ENCODE measurements around the gene CACNG7.

The CACNG7 gene

DNA sequence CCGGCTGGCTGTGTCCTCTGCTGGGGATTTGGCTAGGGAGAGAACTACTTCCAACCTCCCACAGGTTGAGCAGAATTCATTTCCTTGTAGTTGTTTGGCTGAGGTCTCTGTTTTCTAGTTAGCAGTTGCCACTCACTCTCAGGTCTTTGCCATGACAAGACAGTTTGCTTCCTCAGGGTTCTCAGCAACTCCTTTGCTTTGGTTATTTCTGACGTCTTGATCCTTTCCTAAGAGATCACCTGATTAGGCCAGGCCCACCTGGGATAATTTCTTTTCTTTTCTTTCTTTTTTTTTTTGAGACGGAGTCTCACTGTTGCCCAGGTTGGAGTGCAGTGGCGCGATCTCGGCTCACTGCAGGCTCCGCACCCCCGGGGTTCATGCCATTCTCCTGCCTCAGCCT lies 44.3 kb downstream of the CACNG7 start:
- Histone ChIP-seq H3K36me3 (ENCODE audit: control insufficient read depth in 2 of 2, insufficient read depth in 2 of 2, low read length in 2 of 2) (no peaks in the 10 kb centered on the region), H3K9me3 (ENCODE audit: control insufficient read depth in 2 of 2, low read length in 2 of 2) (no peaks in the 10 kb centered on the region), H3K4me3 (ENCODE audit: low read length in 2 of 2) (no peak overlapping the region), H3K27ac (ENCODE audit: low read length) (no peak overlapping the region), H3K27me3 (ENCODE audit: control insufficient read depth in 1 of 2, insufficient read depth in 2 of 2, low read length in 2 of 2) (peaks cover 12 to 23% of the 10 kb centered on the region in 2 donors), H3K4me1 (ENCODE audit: control insufficient read depth, insufficient read depth, low read length) (no peaks in the 10 kb centered on the region), H3K9ac (ENCODE audit: low read length in 2 of 2) (no peak overlapping the region)

DNA sequence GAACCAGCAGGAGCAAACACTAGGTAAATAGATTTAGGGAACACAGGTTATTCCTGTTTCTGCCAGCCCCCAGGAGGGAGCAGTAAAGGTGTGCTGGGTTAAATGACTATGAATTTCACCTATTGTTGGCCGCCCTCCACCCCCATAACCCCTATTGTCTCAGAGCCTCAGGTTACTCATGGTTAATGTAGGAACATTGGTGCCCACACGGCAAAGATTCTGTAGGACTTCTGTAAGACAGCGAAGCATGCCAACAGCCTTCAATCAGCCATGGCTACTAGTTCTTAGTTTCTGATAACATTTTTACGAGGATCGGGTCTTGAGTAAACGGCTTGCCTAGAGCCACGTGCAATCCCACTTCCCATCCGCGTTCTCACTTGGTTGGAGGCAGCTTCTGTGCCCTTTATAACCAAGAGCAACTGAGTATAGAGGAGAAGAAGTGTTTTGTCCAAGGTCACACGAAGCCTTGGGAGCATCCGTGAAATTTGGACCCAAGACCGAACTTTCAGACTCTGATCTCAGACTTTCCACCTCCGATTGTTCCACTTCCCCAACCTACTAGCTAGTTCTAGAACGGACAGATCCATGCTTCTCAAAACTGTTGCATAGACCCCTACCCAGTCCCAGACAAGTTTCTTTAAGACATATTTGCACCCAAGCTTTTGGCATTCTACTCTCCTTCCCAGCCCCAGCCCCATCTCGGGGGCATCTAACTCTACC lies 48.5 kb downstream of the CACNG7 start:
- Histone ChIP-seq H3K4me3 (ENCODE audit: low read length in 2 of 2) (no peak overlapping the region), H3K9ac (ENCODE audit: low read length in 2 of 2) (no peak overlapping the region), H3K27ac (ENCODE audit: low read length) (no peak overlapping the region), H3K4me1 (ENCODE audit: control insufficient read depth, insufficient read depth, low read length) (peaks cover 2% of the 10 kb centered on the region), H3K9me3 (ENCODE audit: control insufficient read depth in 2 of 2, low read length in 2 of 2) (no peaks in the 10 kb centered on the region), H3K27me3 (ENCODE audit: control insufficient read depth in 1 of 2, insufficient read depth in 2 of 2, low read length in 2 of 2) (peaks cover 22 to 50% of the 10 kb centered on the region in 2 donors), H3K36me3 (ENCODE audit: control insufficient read depth in 2 of 2, insufficient read depth in 2 of 2, low read length in 2 of 2) (no peaks in the 10 kb centered on the region)

DNA sequence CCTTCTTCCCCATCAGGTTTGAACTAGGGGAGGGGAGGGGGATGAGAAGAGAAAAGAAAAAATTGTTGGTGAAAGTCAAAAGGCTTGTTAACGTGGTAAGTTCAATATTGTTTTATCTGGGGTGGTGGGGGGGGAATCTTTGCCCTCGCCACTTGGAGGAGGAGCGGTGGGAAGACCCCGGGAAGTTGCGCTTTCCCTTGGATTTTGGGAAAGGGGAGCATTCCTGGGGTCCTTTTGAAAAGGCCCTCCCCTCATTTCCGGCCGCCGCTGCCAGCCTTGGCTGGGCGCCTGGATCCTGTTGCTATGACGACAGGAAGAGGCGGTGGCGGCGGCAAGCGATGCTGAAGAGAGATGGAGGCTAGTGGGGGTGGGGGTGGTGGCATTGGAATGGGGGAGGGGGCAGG lies 49.1 kb downstream of the CACNG7 start:
- Histone ChIP-seq H3K27me3 (ENCODE audit: control insufficient read depth in 1 of 2, insufficient read depth in 2 of 2, low read length in 2 of 2) (peaks cover 22 to 49% of the 10 kb centered on the region in 2 donors), H3K4me3 (ENCODE audit: low read length in 2 of 2) (no peak overlapping the region), H3K36me3 (ENCODE audit: control insufficient read depth in 2 of 2, insufficient read depth in 2 of 2, low read length in 2 of 2) (no peaks in the 10 kb centered on the region), H3K9me3 (ENCODE audit: control insufficient read depth in 2 of 2, low read length in 2 of 2) (no peaks in the 10 kb centered on the region), H3K27ac (ENCODE audit: low read length) (no peak overlapping the region), H3K4me1 (ENCODE audit: control insufficient read depth, insufficient read depth, low read length) (peaks cover 2% of the 10 kb centered on the region), H3K9ac (ENCODE audit: low read length in 2 of 2) (no peak overlapping the region)

DNA sequence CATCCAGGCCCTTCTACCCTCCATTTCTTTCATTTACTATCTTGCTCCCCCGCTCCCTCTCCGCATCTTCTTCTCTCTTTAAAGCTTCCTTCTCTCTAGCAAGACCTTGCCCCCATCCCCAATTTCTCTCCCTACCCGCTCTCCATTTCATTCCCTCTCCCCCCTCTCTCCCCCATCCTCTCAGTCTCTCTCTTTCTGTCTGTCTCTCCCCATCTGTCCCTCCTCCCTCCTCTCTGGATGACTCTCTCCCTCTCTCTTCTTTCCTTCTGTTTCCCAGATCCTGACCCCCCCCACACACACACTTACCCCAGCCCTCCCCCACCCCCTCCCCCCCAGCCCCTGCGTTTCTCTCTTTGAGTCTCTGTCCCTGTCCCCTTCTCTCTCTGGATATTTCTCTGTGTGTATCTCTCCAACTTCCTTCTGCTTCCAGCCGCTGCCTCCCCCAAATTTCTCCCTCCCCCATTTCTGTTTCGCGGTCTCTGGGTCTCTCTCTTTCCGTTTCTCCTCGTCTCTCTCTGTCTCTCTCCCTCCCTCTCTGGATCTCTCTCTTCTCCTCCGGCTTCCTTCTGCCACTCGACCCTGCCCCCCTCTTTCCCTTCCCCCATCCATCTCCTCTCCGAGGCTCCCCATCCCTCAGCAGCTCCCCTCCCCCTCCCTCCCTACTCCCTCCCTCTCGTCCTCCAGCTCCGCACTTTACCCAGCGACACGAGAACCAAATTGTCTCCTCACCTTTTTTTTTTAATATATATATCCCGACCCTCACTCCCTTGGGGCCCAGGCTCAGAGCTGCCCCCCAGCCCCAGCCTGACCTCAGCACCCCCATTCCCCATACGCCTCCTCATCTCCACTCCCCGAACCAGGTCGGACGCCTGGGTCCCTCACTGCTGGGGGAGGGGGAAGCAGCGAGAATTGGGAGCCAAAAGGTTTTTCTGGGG lies 50.0 kb downstream of the CACNG7 start:
- peaks cover 2% of the 10 kb centered on the region for H3K4me1 ChIP-seq (ENCODE audit: control insufficient read depth, insufficient read depth, low read length)
- H3K9me3 ChIP-seq (ENCODE audit: control insufficient read depth in 2 of 2, low read length in 2 of 2) = no peaks in the 10 kb centered on the region
- no peak overlapping the region for H3K27ac ChIP-seq (ENCODE audit: low read length)
- H3K4me3 ChIP-seq (ENCODE audit: low read length in 2 of 2) = no peak overlapping the region
- H3K36me3 ChIP-seq (ENCODE audit: control insufficient read depth in 2 of 2, insufficient read depth in 2 of 2, low read length in 2 of 2) = no peaks in the 10 kb centered on the region
- H3K27me3 ChIP-seq (ENCODE audit: control insufficient read depth in 1 of 2, insufficient read depth in 2 of 2, low read length in 2 of 2) = peaks cover 28 to 48% of the 10 kb centered on the region in 2 donors
- H3K9ac ChIP-seq (ENCODE audit: low read length in 2 of 2) = no peak overlapping the region

DNA sequence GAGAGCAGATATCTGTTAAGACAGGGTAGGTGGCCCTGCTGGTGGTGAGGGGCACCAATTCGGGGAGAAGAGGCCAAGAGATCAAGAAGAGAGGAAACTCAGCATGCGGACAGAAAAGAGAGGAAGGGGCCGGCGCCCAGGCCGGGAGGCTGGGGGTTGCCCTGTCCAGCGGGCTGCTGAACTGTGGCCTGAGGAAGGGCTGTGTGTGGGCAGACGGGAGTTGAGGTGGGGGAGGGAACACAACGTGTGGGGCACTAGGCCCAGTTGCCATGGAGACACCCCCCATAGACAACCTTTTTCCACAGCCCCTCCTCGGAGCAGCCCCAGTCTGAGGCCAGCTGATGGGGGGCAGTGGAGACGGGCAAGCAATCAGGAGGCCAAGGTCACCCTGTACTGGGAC lies 51.1 kb downstream of the CACNG7 start:
- H3K27ac ChIP-seq (ENCODE audit: low read length) = no peak overlapping the region
- H3K27me3 ChIP-seq (ENCODE audit: control insufficient read depth in 1 of 2, insufficient read depth in 2 of 2, low read length in 2 of 2) = peaks cover 34 to 50% of the 10 kb centered on the region in 2 donors
- H3K9me3 ChIP-seq (ENCODE audit: control insufficient read depth in 2 of 2, low read length in 2 of 2) = no peaks in the 10 kb centered on the region
- no peak overlapping the region for H3K9ac ChIP-seq (ENCODE audit: low read length in 2 of 2)
- peaks cover 2% of the 10 kb centered on the region for H3K4me1 ChIP-seq (ENCODE audit: control insufficient read depth, insufficient read depth, low read length)
- H3K4me3 ChIP-seq (ENCODE audit: low read length in 2 of 2) = no peak overlapping the region
- no peaks in the 10 kb centered on the region for H3K36me3 ChIP-seq (ENCODE audit: control insufficient read depth in 2 of 2, insufficient read depth in 2 of 2, low read length in 2 of 2)

DNA sequence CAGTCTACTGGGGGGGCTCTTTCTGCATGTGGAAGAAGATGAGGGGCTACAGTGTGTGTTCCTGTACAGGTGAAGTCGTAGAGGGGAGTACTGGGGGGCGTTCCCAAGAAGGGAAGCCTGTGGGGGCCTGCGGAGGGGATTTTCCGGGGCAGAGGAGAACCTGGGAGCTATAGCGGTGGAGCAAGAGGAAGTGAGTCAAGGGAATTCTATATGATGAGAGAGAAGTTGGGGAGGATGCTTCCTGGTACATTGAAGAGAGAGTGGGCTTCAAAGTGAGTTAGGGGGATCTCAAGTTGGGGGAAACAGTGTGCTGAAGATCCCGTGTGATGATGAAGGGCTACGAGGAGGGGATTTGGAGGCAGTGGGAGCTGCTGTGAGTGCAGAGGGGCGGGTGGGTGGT lies 51.8 kb downstream of the CACNG7 start:
- H3K4me3 ChIP-seq (ENCODE audit: low read length in 2 of 2) = no peak overlapping the region
- H3K27me3 ChIP-seq (ENCODE audit: control insufficient read depth in 1 of 2, insufficient read depth in 2 of 2, low read length in 2 of 2) = peaks cover 36 to 50% of the 10 kb centered on the region in 2 donors
- peaks cover 2% of the 10 kb centered on the region for H3K4me1 ChIP-seq (ENCODE audit: control insufficient read depth, insufficient read depth, low read length)
- no peak overlapping the region for H3K9ac ChIP-seq (ENCODE audit: low read length in 2 of 2)
- no peaks in the 10 kb centered on the region for H3K9me3 ChIP-seq (ENCODE audit: control insufficient read depth in 2 of 2, low read length in 2 of 2)
- no peaks in the 10 kb centered on the region for H3K36me3 ChIP-seq (ENCODE audit: control insufficient read depth in 2 of 2, insufficient read depth in 2 of 2, low read length in 2 of 2)
- H3K27ac ChIP-seq (ENCODE audit: low read length) = no peak overlapping the region

DNA sequence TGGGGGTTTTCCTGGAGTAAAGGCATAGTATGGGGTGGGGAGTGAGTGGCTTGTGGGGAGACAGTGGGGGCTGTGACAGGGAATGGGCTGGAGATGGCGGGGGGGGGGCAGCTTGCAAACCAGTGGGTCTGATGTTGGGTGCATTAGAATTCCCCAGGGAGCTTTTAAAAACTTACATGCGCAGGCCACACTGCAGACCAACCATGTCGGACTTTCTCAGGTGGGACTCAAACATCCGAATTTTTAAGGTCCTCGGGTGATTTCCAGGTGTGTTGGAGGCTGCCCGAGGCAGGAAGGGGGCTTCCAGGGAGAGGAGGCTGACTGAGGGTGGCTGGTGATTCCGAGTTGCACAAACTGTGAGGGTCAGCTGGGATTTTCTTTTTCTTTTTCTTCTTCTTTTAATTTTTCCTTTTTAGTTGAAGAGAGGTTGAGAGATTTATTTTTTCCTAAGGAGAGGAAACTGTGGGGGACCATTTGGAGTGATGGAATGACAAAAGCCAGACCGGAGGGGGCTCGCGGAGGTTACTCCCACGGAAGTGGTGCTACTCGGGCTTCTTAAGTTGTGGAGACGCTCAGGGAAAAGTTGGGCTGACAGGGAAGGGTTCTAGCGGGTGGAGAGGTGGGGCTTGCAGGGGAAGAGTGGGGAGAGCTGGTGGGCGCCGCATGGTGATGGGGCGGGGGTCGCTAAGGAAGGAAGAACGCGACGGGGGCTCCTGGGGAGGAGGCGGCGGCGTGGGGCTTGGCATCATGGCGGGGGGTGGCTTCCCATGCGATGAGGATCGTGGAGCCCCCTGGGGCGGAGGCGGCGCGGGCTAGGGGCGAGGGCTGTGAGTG lies 52.7 kb downstream of the CACNG7 start:
- H3K9me3 ChIP-seq (ENCODE audit: control insufficient read depth in 2 of 2, low read length in 2 of 2) = no peaks in the 10 kb centered on the region
- no peaks in the 10 kb centered on the region for H3K36me3 ChIP-seq (ENCODE audit: control insufficient read depth in 2 of 2, insufficient read depth in 2 of 2, low read length in 2 of 2)
- no peak overlapping the region for H3K27ac ChIP-seq (ENCODE audit: low read length)
- H3K27me3 ChIP-seq (ENCODE audit: control insufficient read depth in 1 of 2, insufficient read depth in 2 of 2, low read length in 2 of 2) = peaks cover 38 to 46% of the 10 kb centered on the region in 2 donors
- H3K4me1 ChIP-seq (ENCODE audit: control insufficient read depth, insufficient read depth, low read length) = peaks cover 2% of the 10 kb centered on the region
- H3K4me3 ChIP-seq (ENCODE audit: low read length in 2 of 2) = no peak overlapping the region
- H3K9ac ChIP-seq (ENCODE audit: low read length in 2 of 2) = no peak overlapping the region

DNA sequence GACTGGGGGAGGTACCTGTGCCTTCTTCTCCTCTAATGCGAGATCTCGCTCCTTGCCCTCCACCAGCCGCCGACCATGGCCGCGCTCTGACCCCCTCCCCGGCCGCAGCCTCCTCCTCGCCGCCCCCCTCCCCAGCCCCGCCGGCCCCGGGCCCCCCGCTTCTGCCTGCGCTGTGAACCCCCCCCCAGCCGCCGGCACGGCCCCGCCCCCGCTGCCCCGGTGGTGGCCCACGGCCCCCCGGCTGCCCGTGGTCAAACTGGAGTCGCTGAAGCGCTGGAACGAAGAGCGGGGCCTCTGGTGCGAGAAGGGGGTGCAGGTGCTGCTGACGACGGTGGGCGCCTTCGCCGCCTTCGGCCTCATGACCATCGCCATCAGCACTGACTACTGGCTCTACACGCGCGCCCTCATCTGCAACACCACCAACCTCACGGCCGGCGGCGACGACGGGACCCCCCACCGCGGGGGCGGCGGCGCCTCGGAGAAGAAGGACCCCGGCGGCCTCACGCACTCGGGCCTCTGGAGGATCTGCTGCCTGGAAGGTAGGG lies 53.9 kb downstream of the CACNG7 start, which contains the start of gene CACNG8:
TSS of gene CACNG8 (plus strand) at position 51 of the 545 bp plus-strand sequence.
- Histone ChIP-seq H3K9ac (ENCODE audit: low read length in 2 of 2) (no peak within 1 kb of the TSS), H3K36me3 (ENCODE audit: control insufficient read depth in 2 of 2, insufficient read depth in 2 of 2, low read length in 2 of 2) (no peaks in the 10 kb centered on the region), H3K27me3 (ENCODE audit: control insufficient read depth in 1 of 2, insufficient read depth in 2 of 2, low read length in 2 of 2) (peaks cover 32 to 36% of the 10 kb centered on the region in 2 donors), H3K4me1 (ENCODE audit: control insufficient read depth, insufficient read depth, low read length) (peaks cover 2% of the 10 kb centered on the region), H3K27ac (ENCODE audit: low read length) (no peak within 1 kb of the TSS), H3K9me3 (ENCODE audit: control insufficient read depth in 2 of 2, low read length in 2 of 2) (no peaks in the 10 kb centered on the region), H3K4me3 (ENCODE audit: low read length in 2 of 2) (no peak within 1 kb of the TSS)

DNA sequence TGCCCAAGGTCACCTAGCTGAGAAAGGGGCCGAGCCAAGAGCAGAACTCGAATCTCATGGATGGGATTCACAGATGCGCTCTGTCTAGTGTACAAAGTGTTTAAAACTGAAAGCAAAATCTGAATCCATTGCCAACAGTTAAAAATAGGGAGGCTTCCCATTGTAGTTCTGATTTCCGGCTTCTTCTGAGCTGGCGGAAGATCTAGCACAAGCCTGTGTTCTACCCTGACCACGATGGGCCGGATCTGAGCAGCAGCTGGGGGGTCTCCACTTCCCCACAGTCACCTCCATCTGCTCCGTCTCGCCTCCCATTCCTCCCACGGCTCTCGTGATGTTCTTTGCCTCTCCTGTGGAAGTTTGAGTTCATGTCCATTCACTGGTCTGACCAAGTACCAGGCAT lies 56.0 kb downstream of the CACNG7 start:
- Histone ChIP-seq H3K4me1 (ENCODE audit: control insufficient read depth, insufficient read depth, low read length) (peaks cover 2% of the 10 kb centered on the region), H3K36me3 (ENCODE audit: control insufficient read depth in 2 of 2, insufficient read depth in 2 of 2, low read length in 2 of 2) (no peaks in the 10 kb centered on the region), H3K4me3 (ENCODE audit: low read length in 2 of 2) (peak overlapping the region in 1 of 2 donors; percentile 8), H3K9me3 (ENCODE audit: control insufficient read depth in 2 of 2, low read length in 2 of 2) (no peaks in the 10 kb centered on the region), H3K27me3 (ENCODE audit: control insufficient read depth in 1 of 2, insufficient read depth in 2 of 2, low read length in 2 of 2) (peaks cover 22 to 27% of the 10 kb centered on the region in 2 donors), H3K9ac (ENCODE audit: low read length in 2 of 2) (no peak overlapping the region), H3K27ac (ENCODE audit: low read length) (no peak overlapping the region)

DNA sequence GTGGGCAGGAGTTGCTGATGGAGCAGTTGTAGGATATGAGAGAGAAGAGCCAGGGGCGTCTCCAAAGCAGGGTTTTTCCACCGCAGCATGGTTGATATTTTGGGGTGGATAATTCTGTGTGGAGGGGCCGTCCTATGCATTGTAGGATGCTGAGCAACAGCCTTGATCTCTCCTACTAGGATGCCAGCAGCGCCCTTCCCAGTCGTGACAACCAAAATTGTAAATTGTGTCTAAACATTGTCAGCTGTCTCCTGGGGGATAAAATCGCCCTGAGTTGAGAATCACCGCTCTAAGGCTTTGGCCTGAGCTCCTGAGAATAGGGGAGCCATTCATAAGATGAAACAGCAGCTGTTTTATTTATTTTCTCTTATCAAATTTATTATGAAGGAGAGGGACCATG lies 57.9 kb downstream of the CACNG7 start:
- peaks cover under 1% of the 10 kb centered on the region for H3K4me1 ChIP-seq (ENCODE audit: control insufficient read depth, insufficient read depth, low read length)
- no peak overlapping the region for H3K4me3 ChIP-seq (ENCODE audit: low read length in 2 of 2)
- H3K9me3 ChIP-seq (ENCODE audit: control insufficient read depth in 2 of 2, low read length in 2 of 2) = no peaks in the 10 kb centered on the region
- H3K36me3 ChIP-seq (ENCODE audit: control insufficient read depth in 2 of 2, insufficient read depth in 2 of 2, low read length in 2 of 2) = no peaks in the 10 kb centered on the region
- H3K9ac ChIP-seq (ENCODE audit: low read length in 2 of 2) = no peak overlapping the region
- H3K27me3 ChIP-seq (ENCODE audit: control insufficient read depth in 1 of 2, insufficient read depth in 2 of 2, low read length in 2 of 2) = peaks cover 6 to 17% of the 10 kb centered on the region in 2 donors
- H3K27ac ChIP-seq (ENCODE audit: low read length) = no peak overlapping the region

Measured in stomach smooth muscle (tissue), 2 donors.